ENCODE results near the gene GASK1A. TPM values are rescaled to one million over a fixed set of nuclear protein-coding genes. Genes with fewer than 3 reads are reported as not detected.

Gene GASK1A
- total and polyA plus RNA-seq, 2 of the 4 experiments (the other 2 are of a cell fraction) = 0.18 to 0.19 TPM

DNA sequence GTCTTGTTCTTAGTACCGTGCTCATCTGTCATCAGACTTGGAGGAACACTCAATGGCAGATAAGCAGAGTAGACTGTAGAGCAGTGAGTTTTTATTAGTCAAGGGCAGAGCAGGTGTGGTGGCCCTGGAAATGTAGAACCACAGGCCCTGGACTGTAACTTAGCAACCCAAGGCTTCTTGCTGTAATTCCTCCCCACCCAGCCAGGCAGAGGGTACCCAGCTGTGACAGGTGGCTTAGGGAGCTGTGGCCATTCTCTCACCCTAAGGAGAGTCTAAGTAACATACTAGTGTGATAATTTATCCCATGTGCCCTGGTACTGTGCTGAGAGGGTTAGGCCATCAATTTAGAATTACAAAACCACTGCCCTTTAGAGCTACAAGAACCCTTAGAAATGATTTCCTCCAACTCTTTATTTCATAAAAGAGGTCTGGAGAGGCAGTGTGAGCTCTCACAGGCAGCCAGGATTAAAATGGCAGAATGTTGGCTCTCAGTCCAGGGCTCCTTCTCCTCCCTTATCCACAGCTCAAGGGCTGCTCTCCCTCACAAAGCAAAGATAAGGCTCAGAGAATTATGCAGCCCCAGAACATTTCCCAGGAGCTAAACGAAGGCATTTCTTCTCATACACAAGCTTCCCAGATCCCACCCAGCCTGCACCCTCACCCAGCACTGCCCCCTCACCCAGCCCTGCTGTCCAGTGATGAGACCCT, 123.8 kb downstream of the GASK1A start:
- Histone ChIP-seq H3K4me1 (ENCODE audit: control insufficient read depth, insufficient read depth, low read length) (peaks cover 3% of the 10 kb centered on the region; the same call in 1 of the 2 replicates), H3K79me1 (ENCODE audit: low read depth in 1 of 2, low read length in 2 of 2) (peaks cover 0 to 8% of the 10 kb centered on the region in 2 experiments; a peak in 3 of 4 replicates), H3K4me3 (ENCODE audit: insufficient read depth, low read depth, low read length) (no peak overlapping the region), H2BK15ac (ENCODE audit: low read depth, low read length) (no peak overlapping the region), H2BK5ac (ENCODE audit: low read depth, low read length, poor library complexity, severe bottlenecking) (no peak overlapping the region), H3K18ac (ENCODE audit: low read depth, low read length) (no peak overlapping the region), H3K23ac (ENCODE audit: low read depth, low read length) (no peak overlapping the region), H3K27me3 (ENCODE audit: control insufficient read depth, insufficient read depth, low read length) (no peaks in the 10 kb centered on the region), H2BK20ac (ENCODE audit: low read depth, low read length) (no peak overlapping the region), H4K5ac (ENCODE audit: low read depth, low read length) (no peak overlapping the region), H3K4me2 (ENCODE audit: low read depth, low read length) (no peak overlapping the region), H4K8ac (ENCODE audit: low read depth in 2 of 2, low read length in 2 of 2) (no peak overlapping the region), H3K4ac (ENCODE audit: low read depth, low read length) (no peak overlapping the region), H4K20me1 (ENCODE audit: insufficient read depth, low read length) (no peaks in the 10 kb centered on the region), H3K9ac (ENCODE audit: low read depth, low read length) (no peak overlapping the region), H2AFZ (replicated peaks; ENCODE audit: low read length, poor library complexity) (no peak overlapping the region), H2AK5ac (ENCODE audit: low read depth, low read length) (no peak overlapping the region), H3K9me3 (ENCODE audit: control insufficient read depth, insufficient read depth, low read length) (no peaks in the 10 kb centered on the region), H3K56ac (ENCODE audit: extremely low read depth, insufficient read depth, low read length) (no peak overlapping the region), H3K14ac (replicated peaks; ENCODE audit: low read depth, low read length) (no peak overlapping the region), H4K91ac (ENCODE audit: insufficient read depth, low read depth, low read length) (no peak overlapping the region), H3K36me3 (ENCODE audit: control insufficient read depth, insufficient read depth, low read length) (no peaks in the 10 kb centered on the region), H3K27ac (ENCODE audit: insufficient read depth, low read length) (no peak overlapping the region), H2AK9ac (replicated peaks; ENCODE audit: low read depth, low read length, poor library complexity) (no peak overlapping the region), H2BK120ac (ENCODE audit: low read depth, low read length) (no peak overlapping the region), H3K9me1 (ENCODE audit: insufficient read depth, low read length) (peaks cover 11% of the 10 kb centered on the region; the same call in 1 of the 2 replicates)
- 0% methylated on average over 1 of the region's 2 CpGs; no CpG with 5 or more reads in 1 of the 2 experiments for WGBS, 2 experiments (ENCODE audit: extremely low coverage in 2 of 2, insufficient read length in 1 of 2)
- ChIA-PET POLR2A (ENCODE audit: unreplicated experiment) (no interaction called here), CTCF (interaction anchor here (1.5 kb wide), 1 partner anchor 141 kb away, joined by 3 read pairs; no protein-coding TSS in a partner anchor)
- BruUV-seq (replicated peaks) = no TSS peak
- no peak for ATAC-seq (ENCODE audit: low read depth)
- TF ChIP-seq CHD1 (IDR thresholded peaks at IDR 0.05; ENCODE audit: low read depth, low read length) = no peak
- dilution Hi-C loops (cut with HindIII; ENCODE audit: low sequenced_read_pairs, unreplicated experiment) (no loop called here), in situ Hi-C loops (cut with MboI; ENCODE audit: low sequenced_read_pairs) (no loop called here), intact Hi-C loops (cut with micrococcal nuclease) (no loop called here)
- DNase-seq = no peak

All from IMR-90 (cell line).